Limb (tissue), 2 donors: Measurements from ENCODE around the gene MTA1.

ENCODE experiments used
- DNase-seq, 2 donors: peaks; one replicate each; pipeline ENCODE4 v3.0.0-alpha.2; 2016; ENCODE audit errors: extremely low spot score in 2 of 2

Gene MTA1

DNA sequence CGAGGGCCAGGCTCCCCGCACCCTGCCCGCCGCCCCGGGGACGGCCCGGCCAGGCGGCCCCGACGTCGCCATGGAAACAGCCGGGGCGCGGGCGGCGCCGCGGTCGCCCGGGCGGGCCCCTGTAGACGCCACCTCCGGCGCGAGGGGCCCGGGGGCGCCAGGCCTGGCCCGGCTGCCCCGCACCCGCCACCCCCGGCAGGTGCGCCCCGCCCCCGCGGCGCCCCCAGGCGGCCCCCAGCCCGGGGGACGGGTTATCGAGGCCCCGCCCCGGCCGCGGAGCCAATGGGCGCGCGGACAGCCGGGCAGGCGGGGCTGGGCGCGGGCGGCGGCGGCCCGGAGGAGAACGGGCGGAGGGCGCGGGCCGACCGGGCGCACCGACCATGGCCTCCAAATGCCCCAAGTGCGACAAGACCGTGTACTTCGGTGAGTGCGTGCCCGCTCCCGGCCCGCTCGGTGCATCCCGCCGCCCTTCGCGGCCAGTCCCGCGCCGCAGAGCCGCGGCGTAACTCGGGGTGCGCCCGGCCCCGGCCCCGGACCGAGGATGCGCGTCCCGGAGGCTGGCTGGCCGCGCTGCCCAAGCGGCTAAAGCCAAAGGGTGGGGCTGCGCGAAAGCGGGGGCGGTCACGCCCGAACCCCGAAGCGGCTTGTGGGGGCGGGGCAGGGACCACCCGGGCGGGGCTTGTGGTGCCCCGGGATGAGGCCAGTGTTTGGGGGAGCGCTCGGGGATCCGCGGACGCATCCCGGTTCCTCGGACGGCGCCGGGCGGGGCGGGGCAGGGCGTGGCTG is 55.0 kb downstream of the MTA1 start, which contains the start of gene CRIP2:
Gene CRIP2, plus strand, starts transcription at position 339 of the 786 bp plus-strand sequence. Its CDS starts 42 bp downstream, at position 381.
- DNase-seq = peak in 1 of 2 donors; percentile 83

DNA sequence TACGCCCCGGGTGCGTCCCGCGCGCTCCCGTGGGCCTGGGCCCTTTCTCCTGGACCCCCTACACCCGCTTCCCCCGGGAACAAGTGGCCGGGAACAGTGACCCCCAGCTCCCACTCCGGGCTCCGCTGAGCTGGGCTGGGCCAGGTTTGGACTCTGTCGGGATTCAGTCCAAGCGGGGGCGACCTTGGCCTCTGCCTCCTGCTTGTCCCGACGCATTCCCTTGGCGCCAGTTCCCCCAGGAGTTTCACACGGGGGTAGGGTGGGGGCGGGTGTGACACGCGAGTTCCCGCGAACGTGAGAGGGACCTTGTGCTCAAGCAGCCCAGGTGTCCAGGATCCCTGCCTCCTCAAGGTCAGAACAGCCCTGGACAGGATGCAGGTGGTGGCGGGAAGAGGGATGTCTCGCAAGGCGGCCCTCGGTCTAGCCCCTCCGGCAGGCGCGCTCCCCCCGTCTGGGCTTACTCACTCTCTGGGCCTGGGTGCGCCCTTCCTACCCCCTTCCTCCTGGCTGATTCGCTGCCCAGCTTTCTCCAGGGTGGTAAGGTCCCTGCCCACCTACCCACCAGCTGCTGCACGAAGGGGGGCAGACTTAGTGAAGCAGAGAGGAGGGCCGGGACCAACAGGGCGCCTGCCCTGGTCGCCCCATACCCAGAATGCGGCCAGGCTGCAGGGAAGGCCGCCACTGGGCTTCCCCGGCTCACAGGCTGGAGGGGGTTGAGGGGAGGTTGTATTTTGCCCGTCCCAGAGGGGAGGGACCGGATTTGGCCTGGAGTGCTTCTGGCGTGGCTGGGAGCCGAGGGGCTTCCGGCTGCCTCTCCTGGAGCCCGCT is 55.9 kb downstream of the MTA1 start:
- DNase-seq = peak in 1 of 2 donors; percentile 75

DNA sequence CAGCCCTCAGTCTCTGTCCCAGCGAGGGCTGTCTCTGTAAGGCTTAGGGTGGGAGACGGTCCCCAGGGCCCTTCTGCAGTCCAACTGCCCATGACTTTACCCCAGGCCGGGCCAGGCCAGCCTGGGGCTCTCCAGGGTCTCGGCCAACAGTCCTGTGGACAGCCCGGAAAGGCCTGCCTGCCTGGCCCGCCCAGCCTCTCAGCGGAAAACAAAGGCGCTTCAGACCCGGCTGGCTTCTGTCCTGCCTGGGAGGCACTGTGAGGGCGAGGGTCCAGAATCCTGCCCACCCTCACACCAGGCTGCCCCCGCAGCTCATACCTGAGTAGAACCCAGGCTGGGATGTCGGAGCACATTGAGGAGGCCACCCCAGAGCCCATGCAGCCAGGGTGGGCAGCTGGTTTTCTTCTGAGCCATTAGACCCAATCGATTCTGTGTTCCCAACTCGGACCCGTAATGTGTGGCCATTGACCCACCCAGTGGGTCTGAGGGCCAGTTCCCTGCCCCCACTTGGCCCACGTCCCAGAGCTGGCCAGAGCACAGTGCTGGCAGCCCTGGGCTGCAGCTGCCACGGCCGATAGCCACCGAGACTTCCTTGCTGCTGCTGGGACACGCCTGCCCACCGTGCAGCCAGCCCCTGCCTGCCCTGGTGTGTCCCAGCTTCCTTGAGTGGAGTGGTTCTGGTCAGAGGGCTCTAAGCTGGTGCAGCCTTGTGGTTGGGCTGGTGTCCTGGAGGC is 56.6 kb downstream of the MTA1 start:
- DNase-seq = peak in 1 of 2 donors; percentile 63

DNA sequence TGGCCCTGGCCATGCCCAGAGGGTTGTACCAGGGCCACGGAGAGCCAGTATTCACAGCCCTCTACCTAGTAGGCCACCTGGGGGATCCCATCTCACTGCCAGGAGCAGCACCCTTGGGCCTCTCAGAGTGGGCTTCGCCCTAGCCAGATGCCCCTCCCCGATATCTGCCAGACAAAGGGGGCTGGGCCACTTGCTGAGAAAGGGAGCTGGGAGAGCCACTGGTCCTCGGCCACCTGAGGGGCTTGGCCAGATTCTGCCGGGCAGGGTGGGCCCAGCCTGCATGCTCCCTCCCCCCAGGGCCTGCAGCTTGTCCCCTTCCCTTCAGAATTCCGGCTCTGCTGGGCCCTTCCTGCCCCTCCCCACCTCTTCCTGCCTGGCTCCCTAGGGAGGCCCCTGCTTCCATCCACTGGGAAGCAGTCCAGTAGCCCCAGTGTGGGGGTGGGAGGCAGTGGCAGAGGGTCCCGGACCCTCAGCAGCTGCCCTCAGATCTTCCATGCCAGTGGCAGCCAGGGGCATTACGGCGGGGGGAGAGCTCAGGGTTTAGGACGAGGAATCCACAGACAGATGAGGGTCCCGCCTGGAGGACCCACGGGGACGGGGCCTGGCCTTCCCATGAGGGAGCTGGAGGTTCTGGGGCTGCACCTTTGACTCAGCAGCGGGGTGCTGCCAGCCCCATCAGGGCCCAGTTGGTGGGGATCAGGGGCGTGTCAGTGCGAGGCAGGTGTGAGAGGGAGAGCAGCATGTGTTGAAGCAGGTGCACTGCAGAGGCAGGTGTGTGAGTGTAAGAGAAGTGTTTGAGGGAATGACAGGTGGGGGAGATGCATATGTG is 57.4 kb downstream of the MTA1 start:
- peak in 1 of 2 donors; percentile 47 for DNase-seq

DNA sequence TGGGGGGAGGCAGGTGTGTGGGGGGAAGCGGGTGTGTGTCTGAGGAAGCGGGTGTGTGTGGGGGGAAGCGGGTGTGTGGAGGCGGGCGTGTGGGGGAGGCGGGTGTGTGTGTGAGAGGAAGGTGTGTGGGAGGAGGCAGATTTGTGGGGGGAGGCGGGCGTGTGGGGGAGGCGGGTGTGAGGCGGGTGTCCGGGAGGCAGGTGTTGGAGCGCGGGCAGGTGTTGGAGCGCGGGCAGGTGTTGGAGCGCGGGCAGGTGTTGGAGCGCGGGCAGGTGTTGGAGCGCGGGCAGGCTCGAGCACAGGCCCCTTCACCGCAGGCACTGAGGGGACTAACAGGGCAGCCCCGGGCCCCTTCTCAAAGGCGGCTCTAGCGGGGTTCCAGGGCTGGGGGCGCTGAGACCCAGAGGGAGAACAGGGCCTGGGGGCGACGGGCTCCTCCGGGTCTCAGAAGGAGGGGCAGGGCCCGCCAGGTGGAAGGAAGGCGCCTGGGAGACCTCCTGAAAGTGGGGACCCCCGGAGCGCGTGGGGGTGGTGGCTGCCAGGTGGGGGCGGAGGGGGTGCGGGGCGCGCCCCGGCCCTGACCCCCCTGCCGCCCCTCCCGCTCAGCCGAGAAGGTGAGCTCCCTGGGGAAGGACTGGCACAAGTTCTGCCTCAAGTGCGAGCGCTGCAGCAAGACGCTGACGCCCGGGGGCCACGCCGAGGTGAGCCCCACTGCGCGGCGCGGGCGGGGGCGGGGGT is 58.2 kb downstream of the MTA1 start:
- peak in 1 of 2 donors; percentile 73 for DNase-seq

DNA sequence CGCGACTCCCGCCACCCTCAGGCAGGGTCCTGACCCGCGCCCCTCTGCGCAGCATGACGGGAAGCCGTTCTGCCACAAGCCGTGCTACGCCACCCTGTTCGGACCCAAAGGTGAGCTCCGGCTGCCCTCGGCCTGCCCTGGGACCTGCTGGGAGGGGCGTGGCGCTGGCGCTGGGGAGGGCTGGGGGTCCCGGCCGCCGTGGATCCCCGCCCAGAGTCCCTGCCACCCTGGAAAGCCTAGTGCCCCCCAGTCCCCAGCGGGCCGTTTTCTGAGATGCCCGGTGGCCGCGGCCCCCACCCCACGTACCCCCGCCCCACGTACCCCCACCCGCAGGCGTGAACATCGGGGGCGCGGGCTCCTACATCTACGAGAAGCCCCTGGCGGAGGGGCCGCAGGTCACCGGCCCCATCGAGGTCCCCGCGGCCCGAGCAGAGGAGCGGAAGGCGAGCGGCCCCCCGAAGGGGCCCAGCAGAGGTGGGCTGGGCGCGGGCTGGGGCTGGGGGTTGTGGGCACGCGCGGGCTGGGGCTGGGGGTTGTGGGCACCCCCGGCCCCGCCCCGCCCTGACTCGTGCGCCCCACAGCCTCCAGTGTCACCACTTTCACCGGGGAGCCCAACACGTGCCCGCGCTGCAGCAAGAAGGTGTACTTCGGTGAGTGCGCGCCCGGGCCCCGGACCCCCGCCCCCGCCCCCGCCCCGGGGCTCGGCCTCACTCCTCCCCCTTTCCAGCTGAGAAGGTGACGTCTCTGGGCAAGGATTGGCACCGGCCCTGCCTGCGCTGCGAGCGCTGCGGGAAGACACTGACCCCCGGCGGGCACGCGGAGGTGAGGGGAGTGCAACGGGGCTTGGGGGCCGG is 59.0 kb downstream of the MTA1 start:
- peak in 1 of 2 donors; percentile 62 for DNase-seq

DNA sequence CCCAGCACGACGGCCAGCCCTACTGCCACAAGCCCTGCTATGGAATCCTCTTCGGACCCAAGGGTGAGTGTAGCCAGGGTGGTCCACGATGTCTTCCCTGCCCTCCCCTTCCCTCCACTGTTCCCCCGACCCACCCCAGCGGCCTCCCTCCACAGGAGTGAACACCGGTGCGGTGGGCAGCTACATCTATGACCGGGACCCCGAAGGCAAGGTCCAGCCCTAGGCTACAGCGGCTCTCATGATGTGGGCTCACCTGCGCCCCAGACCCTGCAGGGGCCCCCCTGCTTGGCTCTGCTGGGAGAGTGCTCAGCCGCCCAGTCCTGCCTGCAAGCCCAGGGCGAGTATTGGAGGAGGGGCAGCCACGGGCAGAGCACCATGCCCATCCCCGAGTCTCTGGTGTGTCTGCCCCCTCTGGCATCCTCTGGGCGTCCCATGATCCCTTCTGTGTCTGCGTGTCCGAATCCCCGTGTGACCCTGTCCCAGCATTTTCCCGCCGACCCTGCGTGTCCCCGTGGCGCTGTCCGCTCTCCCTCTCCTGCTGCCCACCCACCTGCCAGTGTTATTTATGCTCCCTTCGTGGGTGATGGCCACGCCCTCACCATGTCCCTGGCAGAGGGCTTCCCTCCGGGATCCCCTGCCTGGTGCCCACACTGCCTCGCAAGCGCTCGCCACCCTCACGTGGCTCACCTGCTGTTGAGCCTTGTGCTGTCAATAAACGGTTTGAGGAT is 60.0 kb downstream of the MTA1 start:
- DNase-seq = peak in 1 of 2 donors; percentile 54

DNA sequence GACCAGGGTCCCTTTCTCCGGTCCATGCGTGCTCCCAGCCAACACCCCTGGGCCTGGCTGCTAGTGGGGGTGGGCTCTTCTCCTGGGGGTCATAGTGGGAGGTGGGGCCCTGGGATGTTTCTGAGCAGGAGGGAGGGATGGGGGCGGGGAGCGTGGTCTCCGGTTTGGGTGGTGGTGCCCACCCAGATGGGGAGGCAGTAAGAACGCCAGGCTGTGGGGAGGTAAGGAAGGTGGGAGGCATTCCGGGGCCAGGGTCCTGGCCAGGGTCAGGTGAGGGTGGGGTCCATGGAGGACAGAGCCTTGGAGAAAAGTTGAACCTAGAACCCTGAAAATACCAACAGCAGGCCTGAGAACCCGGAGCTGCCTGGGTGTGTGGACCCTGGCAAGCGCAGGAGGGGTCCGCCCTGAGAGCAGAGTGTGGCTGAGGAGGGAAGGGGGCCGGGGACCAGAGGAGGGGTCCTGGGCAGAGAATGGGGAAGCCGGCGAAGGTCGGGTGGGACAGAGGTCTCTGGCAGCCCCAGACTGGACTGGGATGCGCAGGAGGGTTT is 60.6 kb downstream of the MTA1 start:
- DNase-seq = peak in 1 of 2 donors; percentile 50

DNA sequence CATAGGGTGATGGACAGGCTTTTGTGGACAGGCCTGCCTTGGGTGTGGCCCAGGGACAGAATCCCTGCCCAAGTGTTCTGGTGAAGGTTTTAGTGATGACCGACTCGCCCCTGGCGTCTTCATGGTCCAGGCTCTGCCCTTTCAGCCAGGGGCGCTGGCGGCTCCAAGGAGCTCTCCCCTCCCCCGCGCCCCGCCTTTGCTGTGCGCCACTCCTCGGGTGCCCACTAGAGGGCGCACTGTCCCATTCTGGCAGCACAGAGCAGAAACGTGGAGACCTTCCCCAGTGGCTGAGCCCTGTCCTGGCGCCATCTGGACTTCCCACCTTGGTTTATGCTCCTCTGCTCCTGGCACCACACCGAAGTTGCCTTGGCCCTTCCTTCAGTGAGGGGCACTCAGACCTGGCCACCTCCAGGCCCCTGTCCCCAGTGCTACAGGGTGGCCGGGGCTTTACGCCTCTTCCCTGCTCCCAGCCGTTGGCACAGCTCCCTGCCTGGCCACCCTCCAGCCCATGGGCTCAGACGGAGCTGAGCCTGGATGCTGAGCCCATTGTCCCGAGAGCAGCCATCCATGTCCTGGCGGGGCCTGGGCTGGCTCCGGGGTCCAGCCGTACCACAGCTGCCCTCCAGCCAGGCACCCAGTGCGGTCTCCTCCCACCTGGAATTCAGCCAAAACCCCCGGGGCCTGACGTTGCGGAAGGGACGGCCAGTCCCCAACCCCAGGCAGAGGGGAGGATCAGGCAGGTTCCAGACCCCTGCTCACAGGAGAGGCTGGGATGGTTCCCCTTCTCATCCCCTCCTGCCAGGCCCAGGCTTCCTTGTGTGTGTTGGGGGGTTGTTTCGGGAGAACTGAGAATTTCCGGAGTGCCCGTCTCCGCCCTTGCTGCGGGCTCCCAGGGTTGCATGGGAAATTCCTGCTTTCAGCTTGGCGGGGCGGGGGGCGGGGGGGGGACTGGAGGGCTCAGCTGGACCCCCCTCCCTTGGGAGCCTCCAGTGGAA is 61.5 kb downstream of the MTA1 start:
- DNase-seq = peak; percentile 88 to 97

DNA sequence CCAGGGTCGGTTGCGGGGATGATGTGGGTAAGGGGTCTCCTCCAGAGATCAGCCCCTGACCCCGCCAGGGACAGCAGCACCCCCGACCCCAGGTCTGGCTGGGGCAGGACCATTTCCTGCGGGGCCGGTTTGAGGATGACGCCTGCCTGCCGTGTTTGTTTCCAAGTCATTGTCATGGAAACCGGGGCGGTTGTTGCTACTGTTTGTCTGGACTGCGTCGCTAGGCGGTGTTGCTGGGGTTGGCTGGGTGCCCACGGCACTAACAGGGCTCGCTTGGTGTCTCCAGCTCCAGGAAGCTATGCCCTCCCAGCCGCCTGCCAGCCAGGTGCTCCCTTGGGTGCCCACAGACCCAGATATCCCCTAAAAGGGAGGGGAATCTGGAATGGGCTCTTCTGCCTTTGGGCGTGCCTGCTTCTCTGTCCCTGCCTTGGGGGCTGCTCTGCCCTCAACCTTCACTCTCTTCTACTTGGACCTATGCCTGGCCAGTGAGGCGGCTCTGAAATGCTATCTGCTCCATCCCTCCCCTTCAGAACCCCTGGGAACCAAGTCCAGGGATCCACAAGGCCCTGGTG is 62.3 kb downstream of the MTA1 start:
- DNase-seq = peak; percentile 93 to 95

DNA sequence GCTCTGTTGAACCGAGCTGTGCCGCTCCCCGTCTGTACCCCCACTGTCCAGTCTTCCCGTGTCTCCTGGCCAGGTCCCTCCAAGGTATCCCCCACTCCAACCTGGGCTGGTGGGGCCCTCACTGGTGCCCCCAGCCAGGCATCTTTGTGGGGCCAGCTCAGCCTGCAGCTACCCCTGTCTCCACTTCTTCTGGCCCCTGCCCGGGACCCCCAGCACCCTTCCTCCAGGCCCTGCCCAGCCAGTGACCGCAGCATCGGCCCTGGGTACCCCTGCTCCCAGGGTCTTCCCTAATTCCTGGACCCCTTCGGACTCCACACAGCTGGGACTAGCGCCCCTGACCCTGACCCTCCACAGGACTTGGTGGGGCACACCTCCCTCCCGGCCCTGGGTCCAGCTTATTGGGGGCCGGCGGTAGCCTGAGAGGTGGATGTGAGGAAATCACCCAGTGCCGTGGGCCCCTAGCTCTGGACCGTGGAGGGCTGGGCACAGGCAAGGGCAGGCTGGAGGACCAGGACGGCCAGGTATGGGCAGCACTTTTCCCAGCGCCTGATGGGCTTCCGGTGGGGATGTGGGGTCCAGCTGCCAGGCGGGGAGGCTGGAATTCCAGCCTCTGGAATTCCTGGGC is 63.0 kb downstream of the MTA1 start:
- no peak for DNase-seq

DNA sequence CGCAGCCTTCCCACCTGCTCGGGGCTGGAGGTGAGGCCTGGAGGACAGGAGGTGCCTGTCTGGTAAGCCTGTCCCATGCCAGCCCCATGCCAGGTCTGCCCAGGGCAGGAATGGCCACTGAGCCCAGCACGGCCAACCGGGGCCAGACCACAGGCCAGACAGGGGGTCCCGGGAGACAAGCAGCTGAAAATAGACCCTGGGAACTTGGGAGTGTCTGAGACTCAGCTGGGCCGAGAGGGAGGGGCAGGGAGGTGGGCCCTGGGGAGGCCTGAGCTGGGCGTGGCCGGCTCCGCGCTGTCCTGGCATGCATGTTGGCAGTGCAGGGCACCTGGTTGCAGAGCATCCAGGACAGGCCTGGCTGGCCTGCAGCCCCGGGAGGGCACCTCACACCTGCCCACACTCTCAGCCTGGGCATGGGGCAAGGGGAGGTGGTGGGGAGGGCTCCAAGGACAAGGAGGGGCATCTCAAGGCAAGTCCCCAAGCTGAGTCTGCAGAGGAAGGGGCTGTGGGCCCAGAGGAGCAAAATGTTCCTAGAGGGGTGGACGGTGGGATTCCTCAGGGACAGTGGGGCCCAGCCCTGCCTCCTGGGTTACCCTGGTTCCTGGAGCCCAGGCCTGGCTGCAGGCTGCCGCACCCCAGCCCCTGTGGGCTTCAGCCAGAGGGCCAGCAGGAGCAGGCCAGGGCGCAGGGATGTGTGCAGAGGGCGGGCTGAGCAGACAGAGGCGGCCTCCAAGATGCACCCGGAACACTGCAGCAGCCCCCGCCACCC is 63.9 kb downstream of the MTA1 start:
- DNase-seq = peak in 1 of 2 donors; percentile 54

DNA sequence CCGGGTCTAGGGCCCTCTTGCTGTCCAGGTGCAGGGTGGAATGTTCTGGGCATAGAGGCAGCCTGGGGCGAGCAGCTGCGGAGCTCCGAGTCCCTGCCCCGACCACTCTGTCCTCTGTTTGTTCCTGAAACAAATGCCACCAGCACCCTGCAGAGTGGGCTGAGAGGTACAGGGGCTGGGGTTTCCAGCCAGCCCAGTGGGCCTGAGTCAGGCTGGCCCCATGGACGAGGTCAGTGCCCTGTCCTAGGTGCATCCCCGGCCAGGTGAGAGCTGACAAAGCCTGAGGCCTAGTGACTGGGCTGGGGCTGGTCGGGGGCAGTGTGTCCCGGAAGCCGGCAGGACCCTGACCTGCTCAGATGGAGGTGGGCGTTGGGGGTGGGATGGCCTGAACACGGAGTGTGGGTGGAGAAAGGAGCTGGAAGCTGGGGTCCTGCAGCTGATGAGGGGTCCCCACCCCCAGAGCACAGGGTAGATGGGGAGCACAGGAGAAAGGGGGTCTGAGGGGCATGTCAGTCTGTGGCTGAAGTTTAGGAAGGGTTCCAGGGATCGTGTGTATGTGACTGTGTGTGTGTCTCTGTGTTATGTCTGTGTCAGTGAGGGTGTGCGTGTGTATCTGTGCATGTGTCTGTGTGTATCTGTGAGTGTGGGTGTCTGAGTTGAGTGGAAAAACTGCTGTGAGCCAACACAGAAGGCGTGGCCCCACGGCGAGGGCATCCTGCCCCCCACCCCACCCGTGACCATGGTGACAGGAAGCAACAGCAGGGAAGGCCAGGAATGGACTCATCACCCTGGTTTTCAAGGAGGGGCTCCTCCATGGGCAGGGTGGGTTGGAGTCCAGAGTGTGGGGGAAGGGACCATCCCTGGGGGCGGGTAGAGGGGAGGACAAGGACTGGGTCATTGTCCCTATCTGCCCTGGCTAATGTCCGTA is 64.7 kb downstream of the MTA1 start:
- peak in 1 of 2 donors; percentile 43 for DNase-seq

DNA sequence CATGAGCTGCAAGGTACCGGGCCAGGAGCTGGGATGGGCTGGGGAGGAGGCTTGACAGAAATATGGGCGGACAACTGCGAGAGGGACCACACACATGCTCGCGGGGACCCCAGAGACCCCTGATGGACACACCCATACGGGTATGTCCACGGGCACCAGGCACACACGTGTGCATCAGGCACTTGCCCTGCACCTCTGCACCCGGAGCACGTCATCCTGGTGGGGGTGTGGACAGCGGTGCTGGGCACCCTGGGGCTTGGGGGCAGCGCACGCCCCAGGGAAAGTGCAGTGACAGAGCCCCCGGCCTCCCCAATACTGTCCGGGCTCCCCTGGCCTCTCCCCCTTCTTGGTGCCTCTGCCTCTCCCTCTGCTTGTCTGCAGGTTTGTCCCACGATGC is 65.4 kb downstream of the MTA1 start:
- peak in 1 of 2 donors; percentile 47 for DNase-seq
